Left lung (tissue), 10 donors: Measurements from ENCODE around the gene C11orf71. TPM values are rescaled to one million over a fixed set of nuclear protein-coding genes. Genes with fewer than 3 reads are reported as not detected.

Source experiments
- ATAC-seq: fragments of 200-7000 bp; cut with Tn5 transposase; one replicate; pipeline ENCODE4 v1.9.1; 2020; ENCODE audit warnings: moderate library complexity
- DNase-seq, 4 donors: peaks; one replicate each; pipeline ENCODE4 v3.0.0-alpha.2; 2013 to 2020
- H3K27ac ChIP-seq, 2 donors: fragments of 200-600 bp; sonication (generic) in 1 of 2; one replicate each; pipeline versions ENCODE4 v1.5.0 to v1.8.0; 2020 to 2021
- H3K27me3 ChIP-seq, 2 donors: fragments of 200-600 bp; sonication (generic) in 1 of 2; one replicate each; pipeline versions ENCODE4 v1.5.0 to v1.8.0; 2020 to 2021
- H3K36me3 ChIP-seq, 2 donors: fragments of 200-600 bp; sonication (generic) in 1 of 2; one replicate each; pipeline versions ENCODE4 v1.5.0 to v1.8.0; 2020 to 2021
- H3K4me1 ChIP-seq, 2 donors: fragments of 200-600 bp; one replicate each; pipeline ENCODE4 v1.8.0; 2021
- H3K4me3 ChIP-seq, 2 donors: fragments of 200-600 bp; sonication (generic) in 1 of 2; one replicate each; pipeline versions ENCODE4 v1.5.0 to v1.8.0; 2020 to 2021; ENCODE audit warnings: mild to moderate bottlenecking in 1 of 2
- H3K9me3 ChIP-seq, 2 donors: fragments of 200-600 bp; sonication (generic) in 1 of 2; one replicate each; pipeline versions ENCODE4 v1.5.0 to v1.8.0; 2020 to 2021
- intact Hi-C, 2 donors: fragments of 100-400 bp; cut with DNase I; formaldehyde crosslinking; loops; one replicate each; pipeline versions ENCODE4 v1.11.2 to v1.14.2; 2022
- polyA plus RNA-seq, 6 donors: library from polyadenylated mRNA; unstranded; fragments of 120-200 nt; gene quantifications; one replicate each; pipeline ENCODE4 v1.2.1, GENCODE V29; 2013; ENCODE audit not compliant: insufficient read length in 6 of 6
- total RNA-seq, 2 donors: library from RNA; stranded (reverse); fragmentation: NEBNext Ultra II Directional; extraction: Animal tissue kit (Norgen Biotek cat#: 25700); gene quantifications; one replicate each; pipeline ENCODE4 v1.2.1, GENCODE V29; 2021
- TF ChIP-seq, protein P1 (sequence below), 2 donors: fragments of 200-600 bp; sonication (generic) in 1 of 2; IDR thresholded peaks; one replicate each; pipeline versions ENCODE4 v1.5.0 to v1.8.0; 2021; ENCODE audit warnings: antibody characterized with exemption in 2 of 2
- donor health status: DM: no; HTN: yes; CAD: no.
- donor health status: DM: no; HTN: no; CAD: no.

C11orf71 gene
- total and polyA plus RNA-seq, 8 donors = 6.5 to 11.3 (median 9.6) TPM

DNA sequence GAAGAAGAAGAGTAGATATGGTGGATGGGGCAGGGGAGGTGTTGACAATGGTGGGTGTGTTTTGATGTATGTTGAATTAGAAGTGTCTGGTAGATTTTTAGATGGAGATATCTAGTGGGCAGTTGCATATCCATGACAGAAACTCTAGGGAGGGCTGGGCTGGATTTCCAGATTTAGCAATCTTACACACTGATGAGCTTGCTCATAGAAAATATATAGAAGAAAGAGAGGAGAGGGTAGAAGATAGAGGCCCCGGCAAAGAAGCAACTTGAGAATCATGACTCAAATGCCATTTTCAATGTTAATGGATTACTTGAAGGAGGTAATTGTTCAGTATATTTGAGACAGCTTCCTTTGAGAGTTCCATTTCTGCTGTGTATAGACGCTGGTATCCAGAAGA is 47.1 kb upstream of the C11orf71 start:
- H3K4me3 ChIP-seq = no peak overlapping the region

DNA sequence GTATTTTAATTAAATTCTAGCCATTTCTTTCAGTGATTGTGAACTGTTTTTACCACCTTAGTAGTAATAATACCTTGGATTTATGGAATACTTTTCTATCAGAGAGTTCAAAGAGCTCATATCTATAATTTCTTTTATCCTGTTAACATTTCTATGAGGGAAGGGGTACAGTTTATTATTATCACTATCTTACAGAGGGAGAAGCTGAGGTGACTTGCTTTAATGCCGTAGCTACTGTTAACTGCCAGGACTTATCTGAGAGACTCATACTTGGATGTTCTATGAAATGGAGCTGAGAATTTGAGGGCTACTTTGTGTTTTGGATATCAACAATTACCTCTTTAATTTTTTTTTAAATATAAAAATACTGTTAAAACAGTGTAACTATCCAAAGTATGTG is 42.2 kb upstream of the C11orf71 start:
- intact Hi-C loops = no loop called here
- H3K4me3 ChIP-seq = no peak overlapping the region
- H3K27me3 ChIP-seq = no peaks in the 10 kb centered on the region
- TF ChIP-seq, protein P1, sequence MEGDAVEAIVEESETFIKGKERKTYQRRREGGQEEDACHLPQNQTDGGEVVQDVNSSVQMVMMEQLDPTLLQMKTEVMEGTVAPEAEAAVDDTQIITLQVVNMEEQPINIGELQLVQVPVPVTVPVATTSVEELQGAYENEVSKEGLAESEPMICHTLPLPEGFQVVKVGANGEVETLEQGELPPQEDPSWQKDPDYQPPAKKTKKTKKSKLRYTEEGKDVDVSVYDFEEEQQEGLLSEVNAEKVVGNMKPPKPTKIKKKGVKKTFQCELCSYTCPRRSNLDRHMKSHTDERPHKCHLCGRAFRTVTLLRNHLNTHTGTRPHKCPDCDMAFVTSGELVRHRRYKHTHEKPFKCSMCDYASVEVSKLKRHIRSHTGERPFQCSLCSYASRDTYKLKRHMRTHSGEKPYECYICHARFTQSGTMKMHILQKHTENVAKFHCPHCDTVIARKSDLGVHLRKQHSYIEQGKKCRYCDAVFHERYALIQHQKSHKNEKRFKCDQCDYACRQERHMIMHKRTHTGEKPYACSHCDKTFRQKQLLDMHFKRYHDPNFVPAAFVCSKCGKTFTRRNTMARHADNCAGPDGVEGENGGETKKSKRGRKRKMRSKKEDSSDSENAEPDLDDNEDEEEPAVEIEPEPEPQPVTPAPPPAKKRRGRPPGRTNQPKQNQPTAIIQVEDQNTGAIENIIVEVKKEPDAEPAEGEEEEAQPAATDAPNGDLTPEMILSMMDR (IDR thresholded peaks at IDR 0.05) = no peak
- H3K9me3 ChIP-seq = no peaks in the 10 kb centered on the region
- peaks cover 11 to 22% of the 10 kb centered on the region in 2 donors for H3K4me1 ChIP-seq
- H3K36me3 ChIP-seq = peaks cover 0 to 14% of the 10 kb centered on the region in 2 donors
- ATAC-seq (no peak), DNase-seq (no peak)
- no peak overlapping the region for H3K27ac ChIP-seq

More for the DNA sequence above, 47.1 kb upstream of the C11orf71 start:
- Histone ChIP-seq H3K36me3 (peaks cover 0 to 42% of the 10 kb centered on the region in 2 donors), H3K4me1 (no peaks in the 10 kb centered on the region), H3K9me3 (no peaks in the 10 kb centered on the region), H3K27ac (no peak overlapping the region), H3K27me3 (no peaks in the 10 kb centered on the region)
- intact Hi-C loops = no loop called here
- DNase-seq (no peak), ATAC-seq (no peak)
- TF ChIP-seq, protein P1 (IDR thresholded peaks at IDR 0.05) = no peak

DNA sequence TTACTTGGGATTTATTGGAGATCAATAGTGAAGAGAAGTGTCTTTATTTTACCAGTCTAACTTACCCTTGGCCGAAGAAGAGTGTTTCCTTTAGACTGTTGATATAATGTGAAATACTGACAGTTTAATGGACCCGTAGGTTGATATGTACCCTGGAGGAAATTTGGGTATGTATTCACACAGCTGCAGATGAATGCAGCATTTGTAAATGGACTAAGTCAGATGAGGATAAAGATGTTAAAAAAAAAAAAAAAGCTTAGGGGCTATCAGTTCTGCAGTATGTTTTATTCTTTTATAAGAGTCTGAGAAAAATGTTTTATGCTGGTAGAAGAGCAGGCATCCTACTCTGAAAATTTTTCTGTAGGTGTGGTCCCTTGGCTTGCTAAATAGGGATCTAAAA is 41.6 kb upstream of the C11orf71 start:
- intact Hi-C loops = no loop called here
- peaks cover 0 to 14% of the 10 kb centered on the region in 2 donors for H3K36me3 ChIP-seq
- H3K9me3 ChIP-seq = no peaks in the 10 kb centered on the region
- no peak overlapping the region for H3K4me3 ChIP-seq
- TF ChIP-seq, protein P1 (IDR thresholded peaks at IDR 0.05) = no peak
- no peak overlapping the region for H3K27ac ChIP-seq
- H3K4me1 ChIP-seq = peaks cover 11 to 22% of the 10 kb centered on the region in 2 donors
- no peaks in the 10 kb centered on the region for H3K27me3 ChIP-seq
- ATAC-seq (no peak), DNase-seq (no peak)

DNA sequence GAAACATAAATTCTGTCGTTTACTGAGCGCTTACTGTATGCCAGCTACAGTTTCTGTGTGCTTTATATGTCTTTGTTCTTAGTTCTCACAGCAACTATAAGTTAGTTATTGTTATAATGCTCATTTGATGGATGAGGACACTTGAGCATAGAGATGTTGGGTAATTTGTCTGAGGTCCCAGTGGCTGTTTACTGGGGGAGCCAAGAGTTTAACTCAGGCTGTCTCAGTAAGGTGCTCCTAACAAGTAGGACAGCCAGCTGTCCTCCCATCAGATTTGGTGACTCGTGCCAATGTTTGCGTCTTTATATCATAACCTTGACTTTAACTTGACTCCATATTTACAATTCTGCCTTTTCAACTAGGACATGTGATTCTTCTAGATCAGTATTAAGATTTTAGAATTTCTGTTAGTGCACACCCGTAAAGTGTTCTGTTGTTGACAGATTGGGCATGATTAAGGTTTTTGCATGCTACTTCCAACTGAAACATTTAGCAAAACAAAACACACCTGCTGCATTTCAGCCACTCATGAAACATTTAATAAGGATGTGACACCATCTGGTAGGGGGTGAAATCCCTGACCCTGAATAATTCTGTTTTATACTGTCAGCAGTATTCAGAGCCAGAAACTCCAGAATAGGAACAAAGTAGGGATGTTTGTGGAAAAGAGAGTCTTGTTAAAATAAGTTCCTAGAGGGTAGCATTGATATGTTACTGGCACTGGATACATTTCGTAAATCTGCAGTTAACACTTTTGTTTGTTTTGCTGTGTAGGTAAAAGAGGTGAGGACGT is 40.9 kb upstream of the C11orf71 start:
- H3K4me3 ChIP-seq = peak overlapping the region in 1 of 2 donors; percentile 79
- ATAC-seq = no peak

More for the DNA sequence above, 40.9 kb upstream of the C11orf71 start:
- Histone ChIP-seq H3K27me3 (no peaks in the 10 kb centered on the region), H3K27ac (no peak overlapping the region), H3K4me1 (peaks cover 11 to 22% of the 10 kb centered on the region in 2 donors), H3K9me3 (no peaks in the 10 kb centered on the region), H3K36me3 (peaks cover 0 to 13% of the 10 kb centered on the region in 2 donors)
- no peak for DNase-seq
- TF ChIP-seq, protein P1 (IDR thresholded peaks at IDR 0.05) = no peak
- intact Hi-C loops = no loop called here
